Heart right ventricle (tissue), 16 donors: Measurements from ENCODE around the gene PDIA5. TPM values are rescaled to one million over a fixed set of nuclear protein-coding genes. Genes with fewer than 3 reads are reported as not detected.

ENCODE experiments used
- ATAC-seq, 8 donors: fragments of 200-7000 bp; cut with Tn5 transposase; one replicate each; pipeline ENCODE4 v1.9.1; 2020; ENCODE audit warnings: mild to moderate bottlenecking in 8 of 8, moderate library complexity in 8 of 8, moderate number of reproducible peaks in 1 of 8
- DNase-seq, 2 donors: peaks; one replicate each; pipeline ENCODE4 v3.0.0-alpha.2; 2020
- H3K27ac ChIP-seq, 10 donors: fragments of 200-600 bp; sonication (generic) in 2 of 10; one replicate each; pipeline versions ENCODE4 v1.5.0 to v1.8.0; 2020 to 2022; ENCODE audit warnings: mild to moderate bottlenecking in 3 of 10
- H3K27me3 ChIP-seq, 7 donors: fragments of 200-600 bp; one replicate each; pipeline ENCODE4 v1.8.0; 2021 to 2022; ENCODE audit warnings: mild to moderate bottlenecking in 2 of 7
- H3K36me3 ChIP-seq, 9 donors: fragments of 200-600 bp; sonication (generic) in 1 of 9; one replicate each; pipeline versions ENCODE4 v1.5.0 to v1.8.0; 2020 to 2022; ENCODE audit warnings: mild to moderate bottlenecking in 2 of 9
- H3K4me1 ChIP-seq, 9 donors: fragments of 200-600 bp; sonication (generic) in 1 of 9; one replicate each; pipeline versions ENCODE4 v1.5.0 to v1.8.0; 2020 to 2022; ENCODE audit warnings: mild to moderate bottlenecking in 4 of 9
- H3K4me3 ChIP-seq, 10 donors: fragments of 200-600 bp; sonication (generic) in 2 of 10; one replicate each; pipeline versions ENCODE4 v1.5.0 to v1.8.0; 2020 to 2022; ENCODE audit warnings: mild to moderate bottlenecking in 7 of 10, moderate library complexity in 2 of 10
- H3K9me3 ChIP-seq, 11 donors: fragments of 200-600 bp in 10 of 11; sonication (generic) in 2 of 11; one replicate each; pipeline versions ENCODE4 v1.5.0 to v1.8.0; 2013 to 2022; ENCODE audit warnings: mild to moderate bottlenecking in 2 of 11, control low read depth in 1 of 11, moderate library complexity in 1 of 11
- WGBS, 2 donors: extraction: QIAGEN DNeasy Blood & Tissue Kit; methylation state at CpG; one replicate each; pipeline ENCODE4 v1.1.7; 2013; ENCODE audit warnings: inconsistent platforms in 1 of 2; 5-methylcytosine and 5-hydroxymethylcytosine counted together
- intact Hi-C, 10 donors: fragments of 100-400 bp; cut with DNase I; formaldehyde crosslinking; loops; one replicate each; pipeline versions ENCODE4 v1.11.1 to v1.14.2; 2022
- polyA plus RNA-seq, 2 donors: library from polyadenylated mRNA; stranded (reverse); fragments of 200-250 nt; gene quantifications; one replicate each; pipeline ENCODE4 v1.2.3, GENCODE V29; 2013
- total RNA-seq, 10 donors: library from RNA; stranded (reverse); fragmentation: NEBNext Ultra II Directional in 3 of 10; extraction: Animal tissue kit (Norgen Biotek cat#: 25700) in 3 of 10; gene quantifications; one replicate each; pipeline versions ENCODE4 v1.2.1 to v1.2.4, GENCODE V29; 2021 to 2023
- TF ChIP-seq, protein P1 (sequence below), 9 donors: fragments of 200-600 bp; sonication (generic) in 2 of 9; IDR thresholded peaks; one replicate each; pipeline versions ENCODE4 v1.5.0 to v1.8.0; 2021 to 2022; ENCODE audit warnings: antibody characterized with exemption in 9 of 9, mild to moderate bottlenecking in 5 of 9, moderate library complexity in 1 of 9
- donor health status: Arrhythmogenic right ventricular cardiomyopathy.
- donor health status: ischemic (EF 13 %, LVEDD 7.1; RV severe dilation, severe dysfunction).
- donor health status: healthy with polysubstance abuse.
- donor health status: DM: no; HTN: yes; CAD: no.
- donor health status: DM: no; HTN: no; CAD: no.
- donor health status: ischemic (EF 25% LVEDD 6.9; RV normal size, moderate dysfunction).
- donor health status: ischemic (EF 25% LVEDD 5.7; RV mildly dilated, moderate dysfunction).
- donor health status: healthy.
- donor health status: DM: yes; HTN: yes; CAD: no.
- donor health status: Ischemic cardiomyopathy.
- donor health status: ischemic (EF 35%, LVEDD 5.7; RV mildly dilated, moderate dysfunction).
- donor health status: nonischemic (EF 11% LVEDD 7.7; RV severe dilation, severe dysfunction).
- donor health status: DM: yes; HTN: yes; CAD: no.
- donor health status: PGD.
- donor health status: ischemic (EF 29% LVEDD 5.4; RV normal size, mild dysfunction).
- donor health status: nonischemic (EF 23%, LVEDD 6.1; RV moderate dilation, normal function).

PDIA5 gene
- total and polyA plus RNA-seq, 12 donors = 4.2 to 14.6 (median 6.3) TPM

- Histone ChIP-seq H3K27ac (no peak overlapping the region), H3K27me3 (no peaks in the 10 kb centered on the region), H3K9me3 (no peaks in the 10 kb centered on the region), H3K4me1 (peaks cover 0 to under 1% (median 0%) of the 10 kb centered on the region in 9 donors), H3K4me3 (no peak overlapping the region), H3K36me3 (peaks cover 0 to 86% (median 19%) of the 10 kb centered on the region in 9 donors)
- 89 to 95% methylated on average over 10 of the region's 10 CpGs for WGBS, 2 donors
- intact Hi-C loops = no loop called here
- DNase-seq = no peak
- ATAC-seq = no peak
- TF ChIP-seq, protein P1, sequence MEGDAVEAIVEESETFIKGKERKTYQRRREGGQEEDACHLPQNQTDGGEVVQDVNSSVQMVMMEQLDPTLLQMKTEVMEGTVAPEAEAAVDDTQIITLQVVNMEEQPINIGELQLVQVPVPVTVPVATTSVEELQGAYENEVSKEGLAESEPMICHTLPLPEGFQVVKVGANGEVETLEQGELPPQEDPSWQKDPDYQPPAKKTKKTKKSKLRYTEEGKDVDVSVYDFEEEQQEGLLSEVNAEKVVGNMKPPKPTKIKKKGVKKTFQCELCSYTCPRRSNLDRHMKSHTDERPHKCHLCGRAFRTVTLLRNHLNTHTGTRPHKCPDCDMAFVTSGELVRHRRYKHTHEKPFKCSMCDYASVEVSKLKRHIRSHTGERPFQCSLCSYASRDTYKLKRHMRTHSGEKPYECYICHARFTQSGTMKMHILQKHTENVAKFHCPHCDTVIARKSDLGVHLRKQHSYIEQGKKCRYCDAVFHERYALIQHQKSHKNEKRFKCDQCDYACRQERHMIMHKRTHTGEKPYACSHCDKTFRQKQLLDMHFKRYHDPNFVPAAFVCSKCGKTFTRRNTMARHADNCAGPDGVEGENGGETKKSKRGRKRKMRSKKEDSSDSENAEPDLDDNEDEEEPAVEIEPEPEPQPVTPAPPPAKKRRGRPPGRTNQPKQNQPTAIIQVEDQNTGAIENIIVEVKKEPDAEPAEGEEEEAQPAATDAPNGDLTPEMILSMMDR (IDR thresholded peaks at IDR 0.05) = no peak
Measured at GRCh38 chr3:123147754-123148535, 81.1 kb downstream of the PDIA5 start.

DNA sequence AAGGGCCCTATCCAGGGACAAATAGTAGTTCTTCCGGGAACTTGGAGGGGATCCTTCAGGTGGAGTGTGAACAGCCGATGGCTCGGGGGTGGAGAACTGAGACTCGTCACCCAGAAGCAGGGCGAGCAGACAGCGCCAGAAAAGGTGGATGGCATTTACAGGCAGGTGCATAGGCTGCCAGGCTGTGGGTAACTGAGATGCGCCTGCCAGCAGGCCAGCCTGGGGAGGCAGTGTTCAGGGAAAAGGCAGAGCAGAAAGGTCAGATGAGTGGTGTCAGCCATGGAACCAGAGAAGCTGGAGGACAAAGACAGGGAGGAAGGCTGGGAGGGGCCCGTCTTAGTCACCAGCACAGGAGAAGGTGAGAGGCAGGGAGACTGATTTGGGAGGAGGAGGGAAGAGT is 81.9 kb downstream of the PDIA5 start:
- TF ChIP-seq, protein P1 (IDR thresholded peaks at IDR 0.05) = no peak
- DNase-seq = no peak
- Histone ChIP-seq H3K4me1 (peaks cover 0 to 9% (median 0%) of the 10 kb centered on the region in 9 donors), H3K9me3 (no peaks in the 10 kb centered on the region), H3K4me3 (no peak overlapping the region), H3K27ac (no peak overlapping the region), H3K27me3 (no peaks in the 10 kb centered on the region), H3K36me3 (peaks cover 0 to 89% (median 19%) of the 10 kb centered on the region in 9 donors)
- WGBS, 2 donors = 94 to 98% methylated on average over 8 of the region's 8 CpGs
- ATAC-seq = no peak
- intact Hi-C loops = no loop called here

GRCh38 chr3:123149525-123149924 is 82.7 kb downstream of the PDIA5 start:
- Histone ChIP-seq H3K9me3 (no peaks in the 10 kb centered on the region), H3K4me3 (no peak overlapping the region), H3K27me3 (no peaks in the 10 kb centered on the region), H3K4me1 (peaks cover 0 to 14% (median 0%) of the 10 kb centered on the region in 9 donors), H3K27ac (no peak overlapping the region), H3K36me3 (peaks cover 0 to 89% (median 19%) of the 10 kb centered on the region in 9 donors)
- no peak for ATAC-seq
- DNase-seq = no peak
- intact Hi-C loops = no loop called here
- 97 to 98% methylated on average over 3 of the region's 3 CpGs for WGBS, 2 donors
- TF ChIP-seq, protein P1 (IDR thresholded peaks at IDR 0.05) = no peak

- Histone ChIP-seq H3K9me3 (no peaks in the 10 kb centered on the region), H3K4me1 (peaks cover 0 to 25% (median 0%) of the 10 kb centered on the region in 9 donors), H3K4me3 (no peak overlapping the region), H3K36me3 (peaks cover 0 to 89% (median 12%) of the 10 kb centered on the region in 9 donors), H3K27me3 (no peaks in the 10 kb centered on the region), H3K27ac (no peak overlapping the region)
- TF ChIP-seq, protein P1 (IDR thresholded peaks at IDR 0.05) = no peak
- peak in 3 of 8 donors; percentile 6 to 45 (median 20) for ATAC-seq
- intact Hi-C loops = no loop called here
- no peak for DNase-seq
- 87 to 91% methylated on average over 15 of the region's 15 CpGs for WGBS, 2 donors
Measured at GRCh38 chr3:123150449-123151215, 83.8 kb downstream of the PDIA5 start.
